Lower lobe of right lung (tissue), 2 donors: ENCODE results near the gene LBX2. TPM values are rescaled to one million over a fixed set of nuclear protein-coding genes. Genes with fewer than 3 reads are reported as not detected.
"Not testable (repeated sequence)": the region's sequence is repeated elsewhere in the genome, so short reads cannot be mapped to it uniquely, and the experiment has no call there.

ENCODE experiments used
- ATAC-seq, 2 donors: fragments of 200-7000 bp; cut with Tn5 transposase; one replicate each; pipeline ENCODE4 v1.9.1; 2020 to 2022; ENCODE audit warnings: mild to moderate bottlenecking in 2 of 2, moderate library complexity in 2 of 2
- DNase-seq: peaks from one replicate; pipeline ENCODE4 v3.0.0-alpha.2; 2020
- H3K27ac ChIP-seq: fragments of 200-600 bp; one replicate; pipeline ENCODE4 v1.8.0; 2022
- H3K27me3 ChIP-seq: fragments of 200-600 bp; one replicate; pipeline ENCODE4 v1.8.0; 2022; ENCODE audit warnings: low read depth
- H3K36me3 ChIP-seq: fragments of 200-600 bp; one replicate; pipeline ENCODE4 v1.8.0; 2022; ENCODE audit warnings: mild to moderate bottlenecking
- H3K4me1 ChIP-seq: fragments of 200-600 bp; one replicate; pipeline ENCODE4 v1.8.0; 2022
- H3K4me3 ChIP-seq: fragments of 200-600 bp; one replicate; pipeline ENCODE4 v1.8.0; 2022; ENCODE audit warnings: mild to moderate bottlenecking
- H3K9me3 ChIP-seq: fragments of 200-600 bp; one replicate; pipeline ENCODE4 v1.8.0; 2022
- intact Hi-C: fragments of 100-400 bp; cut with DNase I; formaldehyde crosslinking; loops from one replicate; pipeline ENCODE4 v1.11.0; 2022
- total RNA-seq: library from RNA; stranded (reverse); fragmentation: NEBNext Ultra II Directional; extraction: Animal tissue kit (Norgen Biotek cat#: 25700); gene quantifications from one replicate; pipeline ENCODE4 v1.2.1, GENCODE V29; 2021
- TF ChIP-seq, protein P1 (sequence below): fragments of 200-600 bp; IDR thresholded peaks from one replicate; pipeline ENCODE4 v1.8.0; 2022; ENCODE audit warnings: antibody characterized with exemption, mild to moderate bottlenecking
- donor health status: DM: no; HTN: yes; CAD: no; lungs with severe emphysema.

LBX2 gene
- total RNA-seq, 1 donor from 2014 or later: 1.5 TPM

DNA sequence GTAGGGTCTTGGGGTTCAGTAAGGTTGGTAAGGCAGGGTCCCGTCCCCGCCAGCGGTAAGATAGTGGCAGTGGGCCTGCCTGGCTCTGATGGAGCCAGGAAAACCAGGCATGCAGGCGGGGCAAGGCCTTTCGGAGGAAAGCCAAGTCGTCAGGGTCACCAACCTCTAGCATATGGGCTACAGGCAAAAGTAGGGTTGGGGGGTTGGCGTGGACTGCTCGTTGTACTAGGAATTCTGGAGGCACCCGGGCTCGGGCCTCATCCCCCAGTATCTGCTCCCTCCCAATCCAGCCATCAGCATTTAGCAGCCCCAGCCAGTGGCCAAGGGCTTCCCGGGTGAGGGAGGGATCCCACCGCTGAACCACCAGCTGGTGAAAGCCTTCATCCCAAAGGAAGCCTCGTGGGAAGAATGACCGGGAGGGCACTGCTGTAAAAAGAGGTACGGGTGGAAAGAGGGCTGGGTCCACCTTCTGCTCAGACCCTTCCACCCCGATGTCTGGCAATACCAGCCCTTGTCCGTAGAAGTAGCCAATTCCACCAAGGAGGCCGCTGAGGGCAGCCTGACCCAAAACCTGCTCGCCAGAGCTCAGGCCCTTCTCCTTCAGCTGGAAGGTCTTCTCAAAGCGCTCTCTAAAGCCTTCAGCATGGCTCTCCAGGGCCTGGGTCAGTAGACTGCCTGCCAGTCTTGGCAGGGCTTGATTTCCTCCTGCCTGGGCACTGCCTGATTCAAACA is 37.2 kb downstream of the LBX2 start:
- Histone ChIP-seq H3K36me3 (peaks cover 24% of the 10 kb centered on the region), H3K27me3 (no peaks in the 10 kb centered on the region), H3K4me1 (peaks cover 37% of the 10 kb centered on the region), H3K9me3 (no peaks in the 10 kb centered on the region), H3K27ac (no peak overlapping the region), H3K4me3 (no peak overlapping the region)
- TF ChIP-seq, protein P1, sequence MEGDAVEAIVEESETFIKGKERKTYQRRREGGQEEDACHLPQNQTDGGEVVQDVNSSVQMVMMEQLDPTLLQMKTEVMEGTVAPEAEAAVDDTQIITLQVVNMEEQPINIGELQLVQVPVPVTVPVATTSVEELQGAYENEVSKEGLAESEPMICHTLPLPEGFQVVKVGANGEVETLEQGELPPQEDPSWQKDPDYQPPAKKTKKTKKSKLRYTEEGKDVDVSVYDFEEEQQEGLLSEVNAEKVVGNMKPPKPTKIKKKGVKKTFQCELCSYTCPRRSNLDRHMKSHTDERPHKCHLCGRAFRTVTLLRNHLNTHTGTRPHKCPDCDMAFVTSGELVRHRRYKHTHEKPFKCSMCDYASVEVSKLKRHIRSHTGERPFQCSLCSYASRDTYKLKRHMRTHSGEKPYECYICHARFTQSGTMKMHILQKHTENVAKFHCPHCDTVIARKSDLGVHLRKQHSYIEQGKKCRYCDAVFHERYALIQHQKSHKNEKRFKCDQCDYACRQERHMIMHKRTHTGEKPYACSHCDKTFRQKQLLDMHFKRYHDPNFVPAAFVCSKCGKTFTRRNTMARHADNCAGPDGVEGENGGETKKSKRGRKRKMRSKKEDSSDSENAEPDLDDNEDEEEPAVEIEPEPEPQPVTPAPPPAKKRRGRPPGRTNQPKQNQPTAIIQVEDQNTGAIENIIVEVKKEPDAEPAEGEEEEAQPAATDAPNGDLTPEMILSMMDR: no peak
- intact Hi-C loops: no loop called here
- DNase-seq: no peak
- no peak for ATAC-seq

DNA sequence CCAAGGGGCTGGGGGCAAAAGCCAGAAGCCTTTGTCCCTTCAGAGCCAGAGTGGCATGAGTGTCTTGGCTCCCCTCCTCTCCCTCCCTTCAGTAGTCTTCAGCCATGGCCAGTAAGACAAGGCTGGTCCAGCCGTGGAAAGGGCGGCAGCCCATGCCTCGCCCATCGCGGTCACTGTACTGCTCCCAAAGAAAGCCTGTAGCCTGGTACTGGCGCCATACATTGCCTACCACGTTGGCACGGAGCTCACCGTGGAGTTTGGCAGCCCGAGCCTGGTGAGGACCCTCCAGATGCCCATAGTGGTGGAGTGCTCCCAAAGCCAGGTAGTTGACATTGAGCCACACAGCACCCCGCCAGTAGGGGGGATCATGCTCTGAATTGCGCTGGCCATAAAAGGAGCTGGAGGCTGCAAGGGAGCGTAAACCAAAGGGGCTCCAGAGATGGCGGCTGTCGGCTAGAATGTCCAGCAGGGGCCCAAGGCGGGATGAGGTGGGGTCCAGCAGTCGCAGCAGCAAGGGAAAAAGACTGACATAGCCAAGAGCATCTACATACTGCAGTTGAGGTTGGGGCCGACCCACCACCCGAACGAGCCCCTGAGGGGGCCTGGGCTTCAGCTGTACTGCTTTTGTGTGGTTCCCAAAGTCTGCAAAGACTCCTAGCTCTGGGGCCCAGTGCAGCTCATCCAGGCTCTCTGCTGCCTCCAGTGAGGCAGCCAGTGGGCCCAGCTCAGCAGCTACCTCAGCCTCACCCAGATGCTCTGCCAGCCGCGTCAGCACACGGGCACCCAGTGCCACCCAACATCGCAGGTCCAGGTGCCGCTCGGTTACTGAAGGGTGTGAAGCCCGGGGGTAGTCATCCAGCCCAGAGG is 38.0 kb downstream of the LBX2 start:
- Histone ChIP-seq H3K36me3 (peaks cover 24% of the 10 kb centered on the region), H3K4me3 (no peak overlapping the region), H3K27me3 (no peaks in the 10 kb centered on the region), H3K27ac (no peak overlapping the region), H3K4me1 (peaks cover 45% of the 10 kb centered on the region), H3K9me3 (no peaks in the 10 kb centered on the region)
- DNase-seq: no peak
- intact Hi-C loops: no loop called here
- TF ChIP-seq, protein P1: no peak
- no peak for ATAC-seq

DNA sequence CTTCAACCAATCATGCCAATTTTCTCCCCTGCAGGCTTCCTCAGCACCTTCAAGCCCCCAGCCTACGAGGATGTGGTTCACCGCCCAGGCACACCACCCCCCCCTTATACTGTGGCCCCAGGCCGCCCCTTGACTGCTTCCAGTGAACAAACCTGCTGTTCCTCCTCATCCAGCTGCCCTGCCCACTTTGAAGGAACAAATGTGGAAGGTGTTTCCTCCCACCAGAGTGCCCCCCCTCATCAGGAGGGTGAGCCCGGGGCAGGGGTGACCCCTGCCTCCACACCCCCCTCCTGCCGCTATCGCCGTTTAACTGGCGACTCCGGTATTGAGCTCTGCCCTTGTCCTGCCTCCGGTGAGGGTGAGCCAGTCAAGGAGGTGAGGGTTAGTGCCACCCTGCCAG is 39.2 kb downstream of the LBX2 start:
- H3K27me3 ChIP-seq, ATAC-seq, H3K27ac ChIP-seq, DNase-seq, H3K4me3 ChIP-seq, intact Hi-C loops, H3K9me3 ChIP-seq: not testable (repeated sequence)
- peaks cover 24% of the 10 kb centered on the region for H3K36me3 ChIP-seq
- peaks cover 51% of the 10 kb centered on the region for H3K4me1 ChIP-seq

DNA sequence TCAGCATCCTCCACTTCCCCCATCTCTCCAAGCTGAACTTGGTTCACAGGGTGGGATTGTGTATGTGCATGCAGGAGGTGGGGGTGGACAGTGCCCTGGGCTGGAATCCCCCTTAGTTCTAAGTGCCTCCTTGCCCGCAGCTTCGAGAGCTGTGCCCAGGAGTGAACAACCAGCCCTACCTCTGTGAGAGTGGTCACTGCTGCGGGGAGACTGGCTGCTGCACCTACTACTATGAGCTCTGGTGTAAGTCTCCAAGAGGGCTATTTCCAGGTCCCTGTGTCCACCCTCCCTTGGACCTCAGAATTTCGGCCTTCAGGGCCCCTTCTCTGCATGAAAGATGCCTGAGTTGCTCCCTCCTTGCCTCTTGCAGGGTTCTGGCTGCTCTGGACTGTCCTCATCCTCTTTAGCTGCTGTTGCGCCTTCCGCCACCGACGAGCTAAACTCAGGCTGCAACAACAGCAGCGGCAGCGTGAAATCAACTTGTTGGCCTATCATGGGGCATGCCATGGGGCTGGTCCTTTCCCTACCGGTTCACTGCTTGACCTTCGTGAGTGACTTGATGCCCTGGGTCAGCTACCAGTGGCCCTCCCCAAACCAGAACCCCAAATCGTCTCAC is 39.8 kb downstream of the LBX2 start:
- DNase-seq, H3K9me3 ChIP-seq, H3K4me3 ChIP-seq, ATAC-seq, H3K27ac ChIP-seq, H3K27me3 ChIP-seq, intact Hi-C loops: not testable (repeated sequence)
- peaks cover 51% of the 10 kb centered on the region for H3K4me1 ChIP-seq
- H3K36me3 ChIP-seq: peaks cover 24% of the 10 kb centered on the region

DNA sequence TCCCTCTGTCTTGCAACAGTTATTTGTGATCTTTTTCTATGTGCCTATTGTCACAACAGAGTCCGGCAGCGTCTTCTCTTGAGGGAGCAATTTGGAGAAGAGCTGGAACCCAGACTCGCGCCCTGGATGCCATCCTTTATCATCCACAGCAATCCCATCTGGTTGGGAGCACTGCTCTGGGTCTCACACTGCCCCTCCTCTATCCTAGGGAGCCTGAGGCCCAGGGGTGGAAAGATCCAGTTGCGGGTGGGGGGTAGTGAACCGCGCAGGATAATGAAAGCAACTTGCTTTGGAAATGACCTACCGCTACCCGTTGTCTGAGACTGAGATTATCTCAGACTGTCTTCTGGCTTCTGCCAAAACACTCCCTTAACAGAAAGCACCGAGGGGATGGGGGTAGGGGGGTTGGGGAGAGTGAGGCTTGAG is 40.5 kb downstream of the LBX2 start:
- Histone ChIP-seq H3K27ac (peak overlapping the region; percentile 81), H3K36me3 (peaks cover 24% of the 10 kb centered on the region), H3K9me3 (no peaks in the 10 kb centered on the region), H3K4me1 (peaks cover 44% of the 10 kb centered on the region), H3K4me3 (peak overlapping the region; percentile 74), H3K27me3 (no peaks in the 10 kb centered on the region)
- DNase-seq (no peak), ATAC-seq (no peak)
- TF ChIP-seq, protein P1: no peak
- intact Hi-C loops: no loop called here

DNA sequence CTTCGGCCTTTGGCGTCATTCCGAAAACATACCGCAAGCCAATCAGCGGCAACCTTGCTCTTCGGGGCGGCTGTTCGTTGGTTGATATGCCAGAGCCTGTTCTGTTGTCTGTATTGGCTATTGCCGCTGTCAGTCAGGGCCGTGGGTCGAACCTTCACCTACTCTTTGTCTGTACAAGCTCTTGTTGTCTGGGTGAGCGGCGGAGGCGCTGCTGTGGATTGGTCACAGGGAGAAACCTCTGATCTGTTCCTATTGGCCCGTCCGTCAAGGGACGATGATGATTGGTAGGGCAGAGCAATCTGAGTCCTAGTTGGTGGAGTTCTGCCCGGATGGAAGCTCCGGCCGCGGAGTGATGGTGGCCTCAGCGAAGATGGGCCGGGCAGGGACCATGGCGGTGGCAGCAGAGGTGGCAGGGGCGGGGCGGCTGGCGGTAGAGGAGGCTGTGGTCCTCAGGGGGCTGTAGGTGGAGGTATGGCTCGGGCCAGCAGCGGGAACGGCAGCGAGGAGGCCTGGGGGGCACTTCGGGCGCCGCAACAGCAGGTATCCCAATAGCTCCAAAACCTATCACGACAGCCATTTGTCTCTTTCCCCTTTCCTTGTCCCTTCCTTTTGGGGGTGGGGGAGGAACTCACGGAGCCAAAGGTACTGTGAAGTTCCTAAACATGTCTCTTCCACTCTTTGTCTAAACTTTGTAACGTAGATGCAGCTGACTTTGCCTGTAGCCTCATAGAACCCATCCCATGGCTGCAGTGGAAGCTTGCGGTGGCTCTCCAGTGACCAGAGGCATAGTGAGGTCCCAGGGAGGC is 41.1 kb downstream of the LBX2 start, which contains the start of gene WBP1:
WBP1 (plus strand) TSS at position 307 of the 806 bp plus-strand sequence; CDS start at position 472, 165 bp downstream.
- peak within 1 kb of the TSS; percentile 97 for H3K27ac ChIP-seq
- H3K9me3 ChIP-seq: no peaks in the 10 kb centered on the region
- ATAC-seq (peak; percentile 95 to 96), DNase-seq (peak; percentile 100)
- H3K4me1 ChIP-seq: peaks cover 38% of the 10 kb centered on the region
- no peaks in the 10 kb centered on the region for H3K27me3 ChIP-seq
- intact Hi-C loops: no loop called here
- TF ChIP-seq, protein P1: no peak
- H3K4me3 ChIP-seq: peak within 1 kb of the TSS; percentile 74
- H3K36me3 ChIP-seq: peaks cover 24% of the 10 kb centered on the region
